GM21529 (cell line): ENCODE results near the gene RPTN.

ENCODE experiments used
- ATAC-seq: cut with Tn5 transposase; IDR thresholded peaks from one replicate; pipeline ENCODE4 v1.9.1; 2021; ENCODE audit not compliant: unreplicated experiment

RPTN gene

DNA sequence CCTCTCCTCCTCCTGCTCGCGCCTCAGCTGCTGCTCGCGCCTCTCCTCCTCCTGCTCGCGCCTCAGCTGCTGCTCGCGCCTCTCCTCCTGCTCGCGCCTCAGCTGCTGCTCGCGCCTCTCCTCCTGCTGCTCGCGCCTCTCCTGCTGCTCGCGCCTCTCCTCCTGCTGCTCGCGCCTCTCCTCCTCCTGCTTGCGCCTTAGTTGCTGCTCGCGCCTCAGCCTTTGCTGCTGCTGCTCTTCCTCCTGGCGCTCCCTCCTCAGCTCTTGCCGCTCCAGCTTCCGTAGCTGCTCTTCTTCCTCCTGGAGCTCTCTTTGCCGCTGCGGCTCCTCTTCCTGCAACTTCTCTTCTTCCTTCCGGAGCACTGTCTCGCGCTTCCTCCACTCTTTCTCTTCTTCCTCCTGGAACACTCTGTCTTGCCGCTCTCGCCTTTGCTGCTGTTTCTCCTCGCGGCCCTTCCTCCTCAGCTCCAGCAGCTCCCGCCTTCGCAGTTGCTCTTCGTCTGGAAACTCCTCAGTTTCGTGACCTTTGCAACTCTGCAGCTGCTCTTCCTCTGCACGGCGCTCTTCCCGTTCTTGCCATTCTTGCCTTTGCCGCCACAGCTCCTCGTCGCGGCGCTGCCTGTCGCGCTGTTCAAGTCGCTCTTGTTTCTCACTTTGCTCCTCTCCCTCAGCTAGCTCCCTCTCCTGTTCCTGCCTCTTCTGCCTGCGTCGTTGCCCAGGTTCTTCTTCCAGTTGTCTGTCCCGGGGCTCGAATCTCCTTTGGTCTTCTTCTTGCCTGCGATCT lies 46.7 kb downstream of the RPTN start:
- no peak for ATAC-seq

DNA sequence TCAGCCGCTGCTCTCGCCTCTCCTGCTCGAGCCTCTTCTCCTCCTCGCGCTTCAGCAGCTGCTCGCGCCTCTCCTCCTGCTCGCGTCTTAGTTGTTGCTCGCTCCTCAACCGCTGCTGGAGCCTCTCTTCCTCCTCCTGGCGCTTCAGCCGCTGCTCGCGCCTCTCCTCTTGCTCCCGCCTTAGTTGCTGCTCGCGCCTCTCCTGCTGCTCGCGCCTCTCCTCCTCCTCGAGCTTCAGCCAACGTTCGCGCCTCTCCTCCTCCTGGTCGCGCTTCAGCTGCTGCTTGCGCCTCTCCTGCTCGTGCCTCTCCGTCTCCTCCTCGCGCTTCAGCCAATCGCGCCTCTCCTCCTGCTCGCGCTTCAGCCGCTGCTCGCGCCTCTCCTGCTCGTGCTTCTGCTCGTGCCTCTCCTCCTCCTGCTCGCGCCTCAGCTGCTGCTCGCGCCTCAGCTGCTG lies 47.5 kb downstream of the RPTN start:
- ATAC-seq, result no peak

DNA sequence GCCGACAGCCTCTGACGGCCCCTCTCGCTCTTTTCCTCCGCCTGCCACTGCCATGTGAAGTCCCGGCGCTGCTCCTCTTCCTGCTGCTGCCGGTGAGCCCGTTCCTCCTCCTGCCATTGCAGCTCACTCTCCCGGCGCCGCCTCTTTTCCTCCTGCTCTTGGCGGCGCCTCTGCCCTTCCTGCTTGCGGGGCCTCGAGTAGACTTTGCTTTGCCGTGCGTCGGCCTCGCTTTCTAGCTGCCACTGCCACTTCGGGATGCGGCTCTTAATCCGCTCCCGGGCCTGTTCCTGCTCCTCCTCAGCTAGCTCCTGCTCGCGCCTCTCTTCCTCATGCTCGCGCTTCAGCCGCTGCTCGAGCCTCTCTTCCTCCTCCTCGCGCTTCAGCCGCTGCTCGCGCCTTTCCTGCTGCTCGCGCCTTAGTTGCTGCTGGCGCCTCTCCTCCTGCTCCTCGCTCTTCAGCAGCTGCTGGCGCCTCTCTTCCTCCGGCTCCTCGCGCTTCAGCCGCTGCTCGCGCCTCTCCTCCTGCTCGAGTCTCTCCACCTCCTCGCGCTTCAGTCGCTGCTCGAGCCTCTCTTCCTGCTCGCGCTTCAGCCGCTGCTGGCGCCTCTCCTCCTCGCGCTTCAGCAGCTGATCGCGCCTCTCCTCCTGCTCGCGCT lies 48.0 kb downstream of the RPTN start:
- ATAC-seq, result no peak

DNA sequence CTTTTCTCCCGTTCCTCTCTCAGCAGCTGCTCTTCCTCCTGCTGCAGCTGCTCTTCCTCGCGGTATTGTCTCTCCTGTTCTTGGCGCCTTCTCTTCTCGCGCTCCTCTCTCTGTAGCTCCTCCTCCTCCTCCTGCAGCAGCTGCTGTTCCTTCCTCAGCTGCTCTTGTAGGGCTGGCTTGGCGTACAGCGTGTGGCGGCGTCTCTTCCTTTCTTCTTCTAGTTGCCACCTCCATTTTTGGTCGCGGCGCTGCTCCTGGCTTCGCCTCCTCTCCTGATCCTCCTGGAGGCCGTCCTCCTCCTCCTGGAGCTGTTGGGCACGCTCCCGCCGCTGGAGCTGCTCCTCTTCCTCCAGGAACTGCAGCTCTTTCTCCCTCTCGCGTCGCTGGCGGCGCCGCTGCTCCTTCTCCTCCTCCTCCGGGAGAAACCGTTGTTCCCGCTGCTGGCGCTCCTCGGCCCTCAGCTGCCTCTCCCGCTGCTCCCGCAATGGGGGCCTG lies 48.6 kb downstream of the RPTN start:
- ATAC-seq, result no peak

DNA sequence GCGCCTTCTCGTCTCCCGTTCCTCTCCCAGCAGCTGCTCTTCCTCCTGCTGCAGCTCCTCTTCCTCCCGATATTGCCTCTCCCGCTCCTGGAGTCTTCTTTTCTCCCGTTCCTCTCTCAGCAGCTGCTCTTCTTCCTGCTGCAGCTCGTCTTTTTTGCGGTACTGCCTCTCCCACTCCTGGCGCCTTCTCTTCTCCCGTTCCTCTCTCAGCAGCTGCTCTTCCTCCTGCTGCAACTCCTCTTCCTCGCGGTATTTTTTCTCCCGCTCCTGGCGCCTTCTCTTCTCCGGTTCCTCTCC lies 49.1 kb downstream of the RPTN start:
- no peak for ATAC-seq

DNA sequence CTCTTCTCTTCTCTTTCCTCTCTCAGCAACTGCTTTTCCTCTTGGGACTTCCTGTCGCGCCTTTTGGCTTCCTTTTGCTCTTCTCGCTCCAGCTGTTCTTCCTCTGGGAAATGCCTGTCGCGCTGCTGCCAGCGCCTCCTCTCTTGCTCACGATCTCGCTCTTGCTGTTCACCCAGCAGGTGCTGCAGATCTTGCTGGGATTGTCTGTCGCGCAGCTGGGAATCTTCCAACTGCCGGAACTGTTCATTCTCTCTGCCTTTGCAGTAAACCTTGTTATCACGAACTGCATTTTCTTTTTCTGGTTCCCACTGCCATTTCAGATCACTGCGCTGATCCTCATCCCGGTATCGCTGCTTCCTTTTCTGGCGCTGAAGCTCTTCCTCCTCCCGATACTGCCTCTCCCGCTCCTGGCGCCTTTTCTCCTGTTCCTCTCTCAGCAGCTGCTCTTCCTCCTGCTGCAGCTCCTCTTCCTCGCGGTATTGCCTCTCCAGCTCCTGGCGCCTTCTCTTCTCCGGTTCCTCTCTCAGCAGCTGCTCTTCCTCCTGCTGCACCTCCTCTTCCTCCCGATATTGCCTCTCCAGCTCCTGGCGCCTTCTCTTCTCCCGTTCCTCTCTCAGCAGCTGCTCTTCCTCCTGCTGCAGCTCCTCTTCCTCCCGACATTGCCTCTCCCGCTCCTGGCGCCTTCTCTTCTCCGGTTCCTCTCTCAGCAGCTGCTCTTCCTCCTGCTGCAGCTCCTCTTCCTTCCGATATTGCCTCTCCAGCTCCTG lies 49.6 kb downstream of the RPTN start:
- no peak for ATAC-seq

DNA sequence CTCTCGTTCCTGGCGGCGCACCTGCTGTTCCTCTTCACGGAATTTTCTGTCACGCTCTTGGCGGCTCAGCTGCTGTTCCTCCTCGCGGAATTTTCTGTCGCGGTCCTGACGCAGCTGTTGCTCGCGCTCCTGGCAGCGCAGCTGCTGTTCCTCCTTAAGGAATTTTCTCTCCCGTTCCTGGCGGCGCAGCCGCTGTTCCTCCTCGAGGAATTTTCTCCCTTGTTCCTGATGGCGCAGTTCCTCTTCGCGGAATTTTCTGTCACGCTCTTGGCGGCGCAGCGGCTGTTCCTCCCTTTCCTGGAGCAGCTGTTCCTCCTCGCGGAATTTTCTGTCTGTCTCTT lies 50.2 kb downstream of the RPTN start:
- ATAC-seq, result no peak

DNA sequence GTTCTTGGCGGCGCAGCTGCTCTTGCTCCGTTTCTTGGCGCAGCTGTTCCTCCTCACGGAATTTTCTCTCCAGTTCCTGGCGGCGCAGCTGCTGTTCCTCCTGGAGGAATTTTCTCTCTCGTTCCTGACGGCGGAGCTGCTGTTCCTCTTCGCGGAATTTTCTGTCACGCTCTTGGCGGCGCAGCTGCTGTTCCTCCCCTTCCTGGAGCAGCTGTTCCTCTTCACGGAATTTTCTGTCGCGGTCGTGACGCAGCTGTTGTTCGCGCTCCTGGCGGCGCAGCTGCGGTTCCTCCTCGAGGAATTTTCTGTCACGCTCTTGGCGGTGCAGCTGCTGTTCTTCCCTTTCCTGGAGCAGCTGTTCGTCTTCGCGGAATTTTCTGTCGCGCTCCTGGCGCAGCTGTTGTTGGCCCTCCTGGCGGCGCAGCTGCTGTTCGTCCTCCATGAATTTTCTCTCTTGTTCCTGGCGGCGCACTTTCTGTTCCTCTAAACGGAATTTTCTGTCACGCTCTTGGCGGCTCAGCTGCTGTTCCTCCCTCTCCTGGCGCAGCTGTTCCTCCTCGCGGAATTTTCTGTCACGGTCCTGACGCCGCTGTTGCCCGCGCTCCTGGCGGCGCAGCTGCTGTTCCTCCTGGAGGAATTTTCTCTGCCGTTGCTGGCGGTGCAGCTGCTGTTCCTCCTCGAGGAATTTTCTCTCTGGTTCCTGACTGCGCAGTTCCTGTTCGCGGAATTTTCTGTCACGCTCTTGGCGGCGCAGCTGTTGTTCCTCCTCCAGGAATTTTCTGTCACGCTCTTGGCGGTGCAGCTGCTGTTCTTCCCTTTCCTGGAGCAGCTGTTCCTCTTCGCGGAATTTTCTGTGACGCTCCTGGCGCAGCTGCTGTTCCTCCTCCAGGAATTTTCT lies 50.8 kb downstream of the RPTN start:
- ATAC-seq, result no peak

DNA sequence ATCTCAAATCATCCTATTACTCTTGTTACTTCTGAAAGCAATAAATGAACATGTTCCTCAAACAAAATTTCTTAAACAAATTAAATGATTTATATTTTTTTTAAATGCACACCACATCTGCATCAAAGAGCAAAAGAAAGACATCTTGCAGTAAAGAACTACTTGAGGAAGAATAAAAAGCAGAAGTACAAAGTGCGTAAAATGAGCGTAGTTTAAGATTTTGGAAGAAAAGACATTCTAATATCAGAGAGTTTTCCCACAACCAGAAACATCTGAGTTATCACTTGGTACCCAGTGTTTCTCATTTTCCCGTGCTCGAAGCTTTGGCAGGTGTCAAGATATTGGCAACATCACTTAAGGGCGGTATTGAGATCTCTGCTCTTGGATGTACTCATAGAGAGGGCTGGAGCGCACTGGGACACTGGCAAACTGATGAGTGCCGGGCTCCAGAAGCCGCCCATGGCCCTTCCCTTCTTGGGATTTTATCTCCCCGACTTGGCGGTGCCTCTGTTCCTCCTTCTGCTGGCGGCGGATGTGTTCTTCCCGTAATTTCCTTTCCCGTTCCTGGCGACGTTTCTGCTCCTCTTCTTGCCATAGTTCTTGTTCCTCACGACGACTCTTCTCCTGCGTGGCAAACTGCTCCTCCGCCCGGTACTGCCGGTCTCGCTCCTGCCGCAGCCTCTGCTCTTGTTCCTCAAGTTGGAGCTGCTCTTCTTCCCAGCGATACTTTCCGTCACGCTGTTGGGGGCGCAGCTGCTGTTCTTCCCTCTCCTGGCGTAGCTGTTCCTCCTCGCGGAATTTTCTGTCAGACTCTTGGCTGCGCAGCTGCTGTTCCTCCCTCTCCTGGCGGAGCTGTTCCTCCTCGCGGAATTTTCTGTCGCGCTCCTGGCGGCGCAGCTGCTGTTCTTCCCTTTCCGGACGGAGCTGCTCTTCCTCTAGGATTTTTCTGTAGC lies 51.7 kb downstream of the RPTN start:
- no peak for ATAC-seq

DNA sequence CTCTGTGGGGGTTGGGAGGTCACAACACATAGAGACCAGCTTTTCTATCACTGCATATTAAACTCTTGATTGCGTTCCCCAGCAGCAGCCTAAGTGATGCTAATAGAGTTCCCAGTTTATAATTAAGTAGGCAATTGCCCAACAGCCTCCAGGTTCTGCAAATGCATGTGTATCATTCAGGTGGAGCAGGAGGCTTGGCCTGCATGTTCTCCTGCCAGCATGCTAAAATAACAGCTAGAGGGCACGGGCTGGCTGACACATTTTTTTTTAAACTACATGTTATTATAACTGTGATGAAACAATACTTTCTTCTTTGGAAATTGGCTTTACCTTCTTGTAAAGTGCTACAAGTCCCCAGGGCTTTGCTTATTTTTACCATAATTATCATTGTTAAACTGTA lies 54.2 kb downstream of the RPTN start:
- no peak for ATAC-seq
